ENCODE results near the gene LCP1.
A peak's percentile ranks its signal among the peaks of the same experiment; 100 is the strongest.

LCP1 gene

GRCh38 chr13:46176756-46177155, 5.2 kb downstream of the LCP1 start:
- no peaks in the 10 kb centered on the region for H3K9me2 ChIP-seq (replicated peaks; ENCODE audit: control insufficient read depth, low read length)
- H3K27ac ChIP-seq (ENCODE audit: low read depth, low read length) = peak overlapping the region; percentile 96
- H3K36me3 ChIP-seq (ENCODE audit: control insufficient read depth, low read length) = peaks cover 96% of the 10 kb centered on the region
- H3K9me3 ChIP-seq (ENCODE audit: control insufficient read depth, insufficient read depth, low read length) = no peaks in the 10 kb centered on the region
- TF ChIP-seq EZH2phosphoT487 (IDR thresholded peaks at IDR 0.05; ENCODE audit: borderline replicate concordance, low read length) = no peak
- TF ChIP-seq, protein P1, sequence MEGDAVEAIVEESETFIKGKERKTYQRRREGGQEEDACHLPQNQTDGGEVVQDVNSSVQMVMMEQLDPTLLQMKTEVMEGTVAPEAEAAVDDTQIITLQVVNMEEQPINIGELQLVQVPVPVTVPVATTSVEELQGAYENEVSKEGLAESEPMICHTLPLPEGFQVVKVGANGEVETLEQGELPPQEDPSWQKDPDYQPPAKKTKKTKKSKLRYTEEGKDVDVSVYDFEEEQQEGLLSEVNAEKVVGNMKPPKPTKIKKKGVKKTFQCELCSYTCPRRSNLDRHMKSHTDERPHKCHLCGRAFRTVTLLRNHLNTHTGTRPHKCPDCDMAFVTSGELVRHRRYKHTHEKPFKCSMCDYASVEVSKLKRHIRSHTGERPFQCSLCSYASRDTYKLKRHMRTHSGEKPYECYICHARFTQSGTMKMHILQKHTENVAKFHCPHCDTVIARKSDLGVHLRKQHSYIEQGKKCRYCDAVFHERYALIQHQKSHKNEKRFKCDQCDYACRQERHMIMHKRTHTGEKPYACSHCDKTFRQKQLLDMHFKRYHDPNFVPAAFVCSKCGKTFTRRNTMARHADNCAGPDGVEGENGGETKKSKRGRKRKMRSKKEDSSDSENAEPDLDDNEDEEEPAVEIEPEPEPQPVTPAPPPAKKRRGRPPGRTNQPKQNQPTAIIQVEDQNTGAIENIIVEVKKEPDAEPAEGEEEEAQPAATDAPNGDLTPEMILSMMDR (IDR thresholded peaks at IDR 0.05; ENCODE audit: low read depth, low read length, poor library complexity, severe bottlenecking) = no peak
- peaks cover 77% of the 10 kb centered on the region for H3K4me1 ChIP-seq (ENCODE audit: control insufficient read depth, low read length)
- peaks cover 46% of the 10 kb centered on the region for H3F3A ChIP-seq (ENCODE audit: control insufficient read depth, insufficient read depth)
- peaks cover 100% of the 10 kb centered on the region for H3K79me2 ChIP-seq (ENCODE audit: control insufficient read depth, low read length)
- peaks cover 66% of the 10 kb centered on the region for H4K20me1 ChIP-seq (ENCODE audit: control insufficient read depth, insufficient read depth, low read depth, low read length)
- peak overlapping the region; percentile 89 for H3K4me3 ChIP-seq (ENCODE audit: low read length)
- H3K4me2 ChIP-seq (ENCODE audit: low read length) = peak overlapping the region; percentile 78
- H3K27me3 ChIP-seq (ENCODE audit: control insufficient read depth, low read length) = no peaks in the 10 kb centered on the region

DNA sequence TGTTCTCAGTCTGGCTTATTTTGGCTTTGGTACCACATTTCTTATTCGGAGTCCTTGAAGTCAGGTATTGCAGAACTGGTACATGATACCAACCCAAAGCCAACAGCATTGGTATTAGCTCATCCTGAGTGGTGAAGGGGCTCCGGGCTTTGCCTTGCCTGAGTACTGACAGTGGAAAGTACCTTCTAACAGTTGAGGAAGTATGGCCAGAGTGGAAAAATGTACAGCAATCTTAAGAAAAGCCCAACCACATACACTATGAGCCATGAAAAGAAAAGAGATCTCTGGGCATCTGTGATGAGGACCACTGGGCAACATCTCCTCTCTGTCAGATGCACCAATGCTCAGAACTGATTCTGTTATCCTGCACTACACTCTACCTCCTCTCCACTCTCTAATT, 8.3 kb downstream of the LCP1 start:
- Histone ChIP-seq H3K4me2 (ENCODE audit: low read length) (peak overlapping the region; percentile 78), H3K27ac (ENCODE audit: low read depth, low read length) (peak overlapping the region; percentile 26), H3K9me2 (replicated peaks; ENCODE audit: control insufficient read depth, low read length) (no peaks in the 10 kb centered on the region), H4K20me1 (ENCODE audit: control insufficient read depth, insufficient read depth, low read depth, low read length) (peaks cover 87% of the 10 kb centered on the region), H3K4me3 (ENCODE audit: low read length) (peak overlapping the region; percentile 89), H3F3A (ENCODE audit: control insufficient read depth, insufficient read depth) (peaks cover 29% of the 10 kb centered on the region), H3K9me3 (ENCODE audit: control insufficient read depth, insufficient read depth, low read length) (no peaks in the 10 kb centered on the region), H3K36me3 (ENCODE audit: control insufficient read depth, low read length) (peaks cover 98% of the 10 kb centered on the region), H3K27me3 (ENCODE audit: control insufficient read depth, low read length) (no peaks in the 10 kb centered on the region), H3K79me2 (ENCODE audit: control insufficient read depth, low read length) (peaks cover 100% of the 10 kb centered on the region), H3K4me1 (ENCODE audit: control insufficient read depth, low read length) (peaks cover 100% of the 10 kb centered on the region)
- no peak for TF ChIP-seq EZH2phosphoT487 (IDR thresholded peaks at IDR 0.05; ENCODE audit: borderline replicate concordance, low read length)
- TF ChIP-seq, protein P1 (IDR thresholded peaks at IDR 0.05; ENCODE audit: low read depth, low read length, poor library complexity, severe bottlenecking) = no peak

DNA sequence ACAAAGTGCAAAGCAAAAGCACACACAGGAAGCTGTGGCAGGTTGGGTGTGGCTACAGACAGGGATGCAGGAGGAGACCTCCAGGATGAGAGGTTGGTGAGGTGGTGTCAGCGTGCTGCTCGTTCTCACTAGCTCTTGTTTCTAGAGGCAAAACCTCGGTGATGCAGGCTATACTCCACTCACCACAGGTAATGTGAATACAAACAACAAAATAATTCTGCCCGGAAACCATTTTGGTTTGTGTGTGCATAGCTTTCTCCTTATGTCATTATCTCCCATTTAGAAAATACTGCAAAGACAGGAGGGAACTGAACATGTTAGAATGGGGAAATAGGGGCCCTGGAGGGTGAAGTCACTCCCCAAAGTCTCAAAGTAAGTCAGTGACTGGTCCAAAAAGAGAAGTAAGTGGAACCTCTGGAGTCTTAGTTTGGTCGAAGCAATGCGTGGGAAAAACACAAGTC, 9.4 kb downstream of the LCP1 start:
- no peaks in the 10 kb centered on the region for H3K27me3 ChIP-seq (ENCODE audit: control insufficient read depth, low read length)
- H3K36me3 ChIP-seq (ENCODE audit: control insufficient read depth, low read length) = peaks cover 98% of the 10 kb centered on the region
- H3K4me2 ChIP-seq (ENCODE audit: low read length) = peak overlapping the region; percentile 78
- H3K79me2 ChIP-seq (ENCODE audit: control insufficient read depth, low read length) = peaks cover 100% of the 10 kb centered on the region
- peak overlapping the region; percentile 89 for H3K4me3 ChIP-seq (ENCODE audit: low read length)
- peaks cover 18% of the 10 kb centered on the region for H3F3A ChIP-seq (ENCODE audit: control insufficient read depth, insufficient read depth)
- peaks cover 89% of the 10 kb centered on the region for H4K20me1 ChIP-seq (ENCODE audit: control insufficient read depth, insufficient read depth, low read depth, low read length)
- no peak for TF ChIP-seq EZH2phosphoT487 (IDR thresholded peaks at IDR 0.05; ENCODE audit: borderline replicate concordance, low read length)
- TF ChIP-seq, protein P1 (IDR thresholded peaks at IDR 0.05; ENCODE audit: low read depth, low read length, poor library complexity, severe bottlenecking) = no peak
- H3K4me1 ChIP-seq (ENCODE audit: control insufficient read depth, low read length) = peaks cover 100% of the 10 kb centered on the region
- no peaks in the 10 kb centered on the region for H3K9me3 ChIP-seq (ENCODE audit: control insufficient read depth, insufficient read depth, low read length)
- H3K9me2 ChIP-seq (replicated peaks; ENCODE audit: control insufficient read depth, low read length) = no peaks in the 10 kb centered on the region
- H3K27ac ChIP-seq (ENCODE audit: low read depth, low read length) = peak overlapping the region; percentile 26

Measured in DOHH2 (cell line).